Gastrocnemius medialis (tissue), 4 donors: ENCODE data around the gene KCNH2. TPM values are rescaled to one million over a fixed set of nuclear protein-coding genes. Genes with fewer than 3 reads are reported as not detected.

ENCODE experiments used
- ATAC-seq, 2 donors: fragments of 150-250 bp; one replicate each; pipeline ENCODE4 v1.9.1; 2016
- DNase-seq, 2 donors: peaks; one replicate each; pipeline ENCODE4 v3.0.0-alpha.2; 2019
- H3K27ac ChIP-seq, 4 donors: fragments of 200-600 bp; sonication (generic); 1 replicate in 1 of 4; 2 replicates in 3 of 4; pipeline ENCODE4 v1.5.1; 2016 to 2018; ENCODE audit warnings: mild to moderate bottlenecking in 2 of 4, moderate library complexity in 1 of 4
- H3K27me3 ChIP-seq, 3 donors: fragments of 200-600 bp; sonication (generic) in 2 of 3; 1 replicate in 1 of 3; 2 replicates in 2 of 3; pipeline versions ENCODE4 v1.5.1 to v1.6.0; 2016 to 2019; ENCODE audit warnings: mild to moderate bottlenecking in 1 of 3, moderate library complexity in 1 of 3
- H3K36me3 ChIP-seq, 2 donors: fragments of 200-600 bp; sonication (generic) in 1 of 2; one replicate each; pipeline ENCODE4 v1.5.1; 2017 to 2018
- H3K4me1 ChIP-seq, 2 donors: fragments of 200-600 bp; sonication (generic) in 1 of 2; one replicate each; pipeline ENCODE4 v1.5.1; 2016 to 2017; ENCODE audit warnings: mild to moderate bottlenecking in 2 of 2
- H3K4me3 ChIP-seq, 4 donors: fragments of 200-600 bp; sonication (generic) in 3 of 4; 1 replicate in 1 of 4; 2 replicates in 3 of 4; pipeline ENCODE4 v1.5.1; 2016 to 2019; ENCODE audit warnings: mild to moderate bottlenecking in 2 of 4
- H3K9me3 ChIP-seq, 3 donors: fragments of 200-600 bp; sonication (generic) in 2 of 3; 1 replicate in 1 of 3; 2 replicates in 2 of 3; pipeline ENCODE4 v1.5.1; 2016 to 2019
- CTCF ChIP-seq, 5 experiments: fragments of 450-650 bp in 3 of 5; fragments of 200-600 bp in 2 of 5; sonication (generic) in 2 of 5; IDR thresholded peaks in 4 of 5; conservative IDR thresholded peaks in 1 of 5; 1 replicate in 4 of 5; 2 replicates in 1 of 5; pipeline ENCODE4 v1.5.1; 2016 to 2019; ENCODE audit warnings: antibody characterized with exemption in 5 of 5, mild to moderate bottlenecking in 3 of 5, moderate library complexity in 3 of 5
- POLR2A ChIP-seq, 2 donors: fragments of 450-650 bp; IDR thresholded peaks; one replicate each; pipeline ENCODE4 v1.6.1; 2017; ENCODE audit warnings: antibody characterized with exemption in 2 of 2, mild to moderate bottlenecking in 2 of 2, moderate library complexity in 2 of 2
- in situ Hi-C, 4 donors: fragments of 200-750 bp; cut with MboI; loops; one replicate each; pipeline versions ENCODE4 v1.15.0 to v1.8.0; 2017; ENCODE audit warnings: low sequenced_read_pairs in 4 of 4
- intact Hi-C: fragments of 100-400 bp; cut with DNase I; formaldehyde crosslinking; loops from one replicate; pipeline ENCODE4 v1.15.1; 2023; ENCODE audit warnings: low total_unique reads
- total RNA-seq, 4 donors: library from RNA; depleted of rRNA; stranded (reverse); fragments of >200 nt; gene quantifications; one replicate each; pipeline versions ENCODE4 v1.1.0 to v1.2.3, GENCODE V29; 2016

The KCNH2 gene
- total RNA-seq, 4 donors from 2014 or later, result 0.19 to 1.00 (median 0.46) TPM; not detected in 1

- no peak overlapping the region for H3K27ac ChIP-seq
- no peaks in the 10 kb centered on the region for H3K9me3 ChIP-seq
- DNase-seq (no peak), ATAC-seq (no peak)
- H3K4me1 ChIP-seq, result no peaks in the 10 kb centered on the region
- in situ Hi-C loops (no loop called here), intact Hi-C loops (no loop called here)
- TF ChIP-seq CTCF (IDR thresholded peaks at IDR 0.05 in 4 of 5, conservative IDR thresholded peaks at IDR 0.05 in 1 of 5), result no peak
- no peak for TF ChIP-seq POLR2A (IDR thresholded peaks at IDR 0.05)
- no peaks in the 10 kb centered on the region for H3K27me3 ChIP-seq
- no peaks in the 10 kb centered on the region for H3K36me3 ChIP-seq
- H3K4me3 ChIP-seq, result no peak overlapping the region
Observed at GRCh38 chr7:150928541-150928940, 49.6 kb downstream of the KCNH2 start.

GRCh38 chr7:150927956-150928344 lies 50.2 kb downstream of the KCNH2 start:
- Histone ChIP-seq H3K27me3 (no peaks in the 10 kb centered on the region), H3K9me3 (no peaks in the 10 kb centered on the region), H3K27ac (no peak overlapping the region), H3K36me3 (no peaks in the 10 kb centered on the region), H3K4me1 (no peaks in the 10 kb centered on the region), H3K4me3 (no peak overlapping the region)
- intact Hi-C loops (no loop called here), in situ Hi-C loops (no loop called here)
- no peak for DNase-seq
- TF ChIP-seq POLR2A (IDR thresholded peaks at IDR 0.05), result no peak
- no peak for ATAC-seq

- Histone ChIP-seq H3K4me3 (no peak overlapping the region), H3K27me3 (no peaks in the 10 kb centered on the region), H3K4me1 (no peaks in the 10 kb centered on the region), H3K27ac (no peak overlapping the region), H3K9me3 (no peaks in the 10 kb centered on the region), H3K36me3 (no peaks in the 10 kb centered on the region)
- no peak for ATAC-seq
- TF ChIP-seq POLR2A (IDR thresholded peaks at IDR 0.05) (no peak), CTCF (IDR thresholded peaks at IDR 0.05 in 4 of 5, conservative IDR thresholded peaks at IDR 0.05 in 1 of 5) (no peak)
- in situ Hi-C loops, result no loop called here
- intact Hi-C loops, result no loop called here
- DNase-seq, result no peak
Observed at GRCh38 chr7:150927157-150927955, 50.8 kb downstream of the KCNH2 start.

GRCh38 chr7:150926066-150926465 lies 52.1 kb downstream of the KCNH2 start:
- in situ Hi-C loops (no loop called here), intact Hi-C loops (no loop called here)
- DNase-seq (no peak), ATAC-seq (no peak)
- Histone ChIP-seq H3K9me3 (no peaks in the 10 kb centered on the region), H3K36me3 (no peaks in the 10 kb centered on the region), H3K4me3 (no peak overlapping the region), H3K4me1 (no peaks in the 10 kb centered on the region), H3K27ac (no peak overlapping the region), H3K27me3 (no peaks in the 10 kb centered on the region)
- TF ChIP-seq CTCF (IDR thresholded peaks at IDR 0.05 in 4 of 5, conservative IDR thresholded peaks at IDR 0.05 in 1 of 5) (no peak), POLR2A (IDR thresholded peaks at IDR 0.05) (no peak)

GRCh38 chr7:150924369-150924781 lies 53.7 kb downstream of the KCNH2 start:
- Histone ChIP-seq H3K9me3 (no peaks in the 10 kb centered on the region), H3K27me3 (no peaks in the 10 kb centered on the region), H3K4me3 (no peak overlapping the region), H3K4me1 (no peaks in the 10 kb centered on the region), H3K36me3 (no peaks in the 10 kb centered on the region), H3K27ac (no peak overlapping the region)
- in situ Hi-C loops (no loop called here), intact Hi-C loops (no loop called here)
- TF ChIP-seq POLR2A (IDR thresholded peaks at IDR 0.05) (no peak), CTCF (IDR thresholded peaks at IDR 0.05 in 4 of 5, conservative IDR thresholded peaks at IDR 0.05 in 1 of 5) (no peak)
- ATAC-seq, result no peak
- DNase-seq, result no peak
